NK-92 (cell line): ENCODE results near the gene PRKAR1A.

Experiments
- DNase-seq: peaks from one replicate; lab custom pipeline; 2025; ENCODE audit not compliant: unreplicated experiment; lab: John Stamatoyannopoulos, UW

The PRKAR1A gene

GRCh38 chr17:68541816-68542215 lies 29.6 kb downstream of the PRKAR1A start:
- no peak for DNase-seq

DNA sequence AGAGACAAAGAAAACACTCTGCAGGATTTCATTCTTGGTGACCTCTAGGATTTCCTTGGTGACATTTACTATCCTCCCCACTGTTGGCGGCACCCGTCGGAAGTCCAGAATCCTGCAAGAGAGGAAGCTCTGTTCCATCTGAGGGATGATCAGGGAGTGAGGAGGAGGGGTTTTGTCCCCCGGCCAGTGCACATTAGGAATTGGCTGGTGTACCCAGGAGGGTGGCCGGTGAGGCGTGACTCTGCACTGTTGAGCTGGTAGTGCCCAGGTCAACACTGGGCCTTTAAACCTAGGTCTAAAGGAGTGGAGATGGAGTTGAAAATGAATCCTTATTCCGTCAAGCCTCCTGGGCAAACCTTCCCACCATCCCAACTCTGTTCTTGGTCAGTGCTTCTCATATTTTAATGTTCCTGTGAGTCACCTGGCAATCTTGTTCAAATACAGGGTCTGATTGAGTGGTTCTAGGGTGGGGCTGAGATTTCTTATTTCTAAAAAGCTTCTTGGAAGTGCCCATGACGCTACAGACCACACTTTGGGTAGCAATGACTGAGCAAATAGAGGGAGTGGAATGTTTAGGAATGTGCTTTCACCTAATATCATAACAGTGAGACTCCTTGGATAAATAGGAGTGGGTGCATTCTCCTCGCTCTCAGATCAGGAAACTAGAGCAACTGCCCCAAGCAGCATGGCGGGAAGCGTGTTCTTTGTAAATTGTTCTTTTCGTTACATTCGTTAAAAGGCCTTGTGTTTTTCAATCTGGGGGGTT lies 30.7 kb downstream of the PRKAR1A start:
- DNase-seq, result no peak

DNA sequence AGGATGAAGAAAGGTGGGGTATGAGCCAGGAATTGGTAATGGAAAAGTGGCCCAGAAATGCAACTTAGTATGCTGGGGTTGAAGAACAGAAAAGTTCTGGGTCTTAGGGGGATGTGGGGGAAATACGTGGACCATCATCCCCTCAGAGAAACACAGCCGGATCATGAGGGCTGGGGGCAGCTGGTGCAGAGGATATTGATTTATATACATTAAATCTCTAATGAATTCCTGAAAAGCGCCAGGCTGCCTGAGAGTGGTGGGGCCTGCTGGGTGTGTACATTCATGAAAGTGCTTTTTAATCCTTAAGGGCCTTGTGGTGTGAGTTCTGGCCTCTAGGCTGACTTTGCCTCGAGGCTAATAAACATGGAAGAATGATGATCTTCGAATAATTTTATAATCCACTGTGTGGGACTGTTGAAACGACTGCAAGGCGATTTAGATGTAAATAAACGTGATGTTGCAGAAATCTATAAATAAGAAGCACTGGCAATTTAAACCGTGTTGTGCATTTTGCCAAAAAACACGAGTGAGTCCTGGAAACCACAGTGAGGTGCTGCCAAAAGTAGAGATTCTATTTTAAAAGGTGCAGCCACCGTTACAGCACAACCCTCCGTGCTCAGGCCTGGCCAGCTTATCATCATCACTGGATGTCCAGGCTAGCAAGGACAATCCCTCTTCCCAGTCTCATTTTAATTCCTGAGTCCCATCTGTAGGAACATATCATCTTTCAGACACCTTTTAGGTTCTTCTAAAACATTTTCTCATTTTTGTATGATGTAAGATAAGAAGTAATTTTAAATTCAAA lies 32.1 kb downstream of the PRKAR1A start:
- DNase-seq, result no peak

- DNase-seq, result no peak
Observed at GRCh38 chr17:68556551-68556950, 44.3 kb downstream of the PRKAR1A start.

- no peak for DNase-seq
Observed at GRCh38 chr17:68559316-68559715, 47.1 kb downstream of the PRKAR1A start.

DNA sequence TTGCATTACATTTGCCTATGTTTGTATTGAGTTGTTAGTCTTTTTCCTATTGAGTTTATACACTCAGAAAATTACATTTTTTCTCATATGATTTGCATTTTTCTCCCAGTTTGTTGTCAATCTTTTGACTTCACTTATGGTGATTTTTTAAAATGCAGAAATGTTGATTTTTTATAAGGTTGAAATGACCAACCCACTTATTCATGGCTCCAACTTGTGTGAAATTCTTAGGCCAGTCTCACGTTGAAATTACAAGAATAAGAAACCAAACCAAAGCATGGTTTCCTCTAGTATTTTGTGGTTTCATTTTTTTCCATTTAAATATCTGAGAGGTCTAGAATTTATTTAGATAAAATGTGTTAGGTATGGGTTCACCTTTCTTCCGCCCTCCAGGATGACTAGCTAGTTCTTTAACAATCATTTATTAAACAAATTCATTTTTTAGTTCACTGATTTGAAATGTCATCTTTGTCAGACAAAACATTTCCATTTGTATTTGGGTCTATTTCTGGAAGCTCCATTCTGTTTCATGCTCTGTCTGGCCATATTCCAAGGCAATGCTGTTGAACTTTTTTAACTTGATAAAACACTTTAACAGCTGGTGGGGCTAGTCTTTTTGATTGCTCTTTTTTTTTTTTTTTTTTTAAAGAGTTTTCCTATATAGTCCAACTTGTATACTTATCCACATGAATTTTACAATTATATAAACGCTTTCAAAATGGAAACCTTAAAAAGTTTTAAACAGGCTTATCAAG lies 48.9 kb downstream of the PRKAR1A start:
- no peak for DNase-seq

GRCh38 chr17:68562736-68563135 lies 50.5 kb downstream of the PRKAR1A start:
- no peak for DNase-seq

- DNase-seq, result no peak
Observed at GRCh38 chr17:68564415-68565111, 52.3 kb downstream of the PRKAR1A start.

GRCh38 chr17:68565661-68566441 lies 53.6 kb downstream of the PRKAR1A start:
- no peak for DNase-seq

GRCh38 chr17:68566442-68566738 lies 54.2 kb downstream of the PRKAR1A start:
- no peak for DNase-seq

GRCh38 chr17:68567035-68567434 lies 54.8 kb downstream of the PRKAR1A start:
- DNase-seq, result no peak

DNA sequence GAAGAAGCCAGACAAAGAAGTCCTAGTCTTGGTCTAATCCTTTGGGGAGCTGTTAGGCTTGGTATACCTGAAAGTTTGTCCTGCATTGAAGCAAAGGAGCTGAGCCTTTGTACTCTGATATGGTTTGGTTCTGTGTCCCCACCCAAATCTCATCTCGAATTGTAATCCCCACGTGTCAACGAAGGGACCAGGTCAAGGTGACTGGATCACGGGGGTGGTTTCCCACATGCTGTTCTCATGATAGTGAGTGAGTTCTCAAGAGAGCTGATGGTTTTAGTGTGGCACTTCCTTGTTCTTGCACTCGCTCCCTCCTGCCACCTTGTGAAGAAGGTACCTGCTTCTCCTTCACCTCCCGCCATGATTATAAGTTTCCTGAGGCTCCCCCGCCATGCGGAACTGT lies 55.4 kb downstream of the PRKAR1A start:
- DNase-seq, result no peak

- no peak for DNase-seq
Observed at GRCh38 chr17:68568581-68568980, 56.4 kb downstream of the PRKAR1A start.

GRCh38 chr17:68569346-68569745 lies 57.1 kb downstream of the PRKAR1A start:
- no peak for DNase-seq

DNA sequence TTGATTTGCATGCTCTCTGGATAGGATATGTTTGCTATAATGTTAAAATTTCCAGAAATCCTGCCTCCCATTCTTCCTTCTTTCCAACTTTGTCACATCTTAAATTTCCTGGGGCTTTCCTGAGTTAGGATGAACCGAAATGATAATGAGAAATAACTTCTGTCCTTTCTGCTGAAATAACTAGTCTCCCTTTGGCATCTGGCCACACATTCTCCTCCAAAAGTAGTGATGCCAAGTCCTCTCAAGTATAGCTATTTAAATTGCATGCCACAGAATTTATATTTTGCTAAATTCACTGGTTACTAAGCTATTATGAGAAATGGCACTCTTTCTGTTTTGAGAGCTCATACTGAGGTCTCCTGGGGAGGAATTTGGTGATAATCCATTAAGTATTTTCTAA lies 58.3 kb downstream of the PRKAR1A start:
- DNase-seq, result no peak

GRCh38 chr17:68572138-68572842 lies 60.1 kb downstream of the PRKAR1A start:
- no peak for DNase-seq

- DNase-seq, result no peak
Observed at GRCh38 chr17:68573338-68573737, 61.1 kb downstream of the PRKAR1A start.

GRCh38 chr17:68576137-68576536 lies 63.9 kb downstream of the PRKAR1A start:
- no peak for DNase-seq

DNA sequence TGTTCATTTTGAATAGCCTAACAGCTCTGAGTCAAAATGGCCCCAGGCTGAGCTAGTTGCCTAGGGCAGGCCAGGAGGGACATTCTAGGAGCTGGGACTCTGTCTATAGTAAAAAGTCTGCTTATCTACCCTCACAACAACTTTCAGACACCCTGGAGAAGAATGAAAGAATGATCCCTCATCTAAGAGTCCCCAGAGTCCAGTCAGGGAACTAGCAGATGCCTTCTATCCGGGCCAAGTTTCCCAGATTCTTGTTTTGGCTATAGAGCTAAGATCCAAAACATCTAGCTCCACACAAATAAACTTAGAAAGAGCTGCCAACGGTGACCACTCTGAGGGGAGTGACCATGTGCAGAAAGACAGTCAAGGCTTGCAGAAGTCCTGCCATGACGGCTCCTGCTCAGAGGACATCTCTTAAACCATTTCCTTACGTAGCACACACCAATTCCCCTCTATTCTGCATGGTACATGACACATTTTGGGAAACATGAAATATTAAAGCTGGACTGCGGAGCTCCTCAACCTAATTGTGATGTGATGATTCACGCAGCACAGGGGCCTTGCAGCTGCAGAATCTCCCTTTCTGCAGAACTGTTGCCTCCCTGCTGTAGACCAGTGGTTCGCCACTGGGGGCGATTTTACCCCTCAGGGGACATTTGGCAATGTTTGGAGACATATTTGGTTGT lies 64.7 kb downstream of the PRKAR1A start:
- DNase-seq, result no peak
